HAP-1 (cell line): ENCODE measurements around the gene AKT1.

ENCODE experiments used
- DNase-seq, 2 experiments: peaks; one replicate each; pipeline ENCODE4 v3.0.0-alpha.2; 2016 to 2020; ENCODE audit warnings: low spot score in 2 of 2
- H3K27me3 ChIP-seq: fragments of 250-450 bp; sonication (Bioruptor Pico); 2 replicates; pipeline ENCODE4 v1.5.1; 2020; ENCODE audit warnings: low read depth, mild to moderate bottlenecking, moderate library complexity
- H3K36me3 ChIP-seq: fragments of 250-450 bp; sonication (Bioruptor Pico); replicated peaks from 2 replicates; pipeline ENCODE4 v1.5.1; 2020; ENCODE audit warnings: mild to moderate bottlenecking
- H3K4me1 ChIP-seq: fragments of 250-450 bp; sonication (Bioruptor Pico); 2 replicates; pipeline ENCODE4 v1.5.1; 2020; ENCODE audit warnings: mild to moderate bottlenecking
- H3K4me3 ChIP-seq: fragments of 250-450 bp; sonication (Bioruptor Pico); 2 replicates; pipeline ENCODE4 v1.5.1; 2020; ENCODE audit warnings: mild to moderate bottlenecking, moderate library complexity
- H3K9me3 ChIP-seq: fragments of 250-450 bp; sonication (Bioruptor Pico); 2 replicates; pipeline ENCODE4 v1.5.1; 2020; ENCODE audit warnings: mild to moderate bottlenecking, moderate library complexity
- in situ Hi-C: fragments of 300-500 bp; cut with MboI; formaldehyde crosslinking; loops from 3 replicates; pipeline ENCODE4 v1.14.3; 2020; ENCODE audit warnings: low sequenced_read_pairs, inconsistent platforms, mixed read lengths

Gene AKT1

GRCh38 chr14:104789752-104790743, 5.5 kb downstream of the AKT1 start:
- Histone ChIP-seq H3K4me3 (no peak overlapping the region), H3K36me3 (peaks cover 49% of the 10 kb centered on the region), H3K27me3 (no peaks in the 10 kb centered on the region), H3K4me1 (peaks cover 12% of the 10 kb centered on the region), H3K9me3 (no peaks in the 10 kb centered on the region)
- no peak for DNase-seq
- in situ Hi-C loops = no loop called here

- Histone ChIP-seq H3K9me3 (no peaks in the 10 kb centered on the region), H3K4me1 (peaks cover 11% of the 10 kb centered on the region), H3K27me3 (no peaks in the 10 kb centered on the region), H3K4me3 (no peak overlapping the region), H3K36me3 (peaks cover 52% of the 10 kb centered on the region)
- in situ Hi-C loops = no loop called here
- no peak for DNase-seq
Measured at GRCh38 chr14:104788873-104789663, 6.5 kb downstream of the AKT1 start.

- Histone ChIP-seq H3K4me3 (no peak overlapping the region), H3K4me1 (peaks cover 3% of the 10 kb centered on the region), H3K36me3 (peaks cover 48% of the 10 kb centered on the region), H3K9me3 (no peaks in the 10 kb centered on the region), H3K27me3 (no peaks in the 10 kb centered on the region)
- DNase-seq = no peak
- in situ Hi-C loops = no loop called here
Measured at GRCh38 chr14:104788161-104788818, 7.3 kb downstream of the AKT1 start.

GRCh38 chr14:104787736-104788135, 7.8 kb downstream of the AKT1 start:
- in situ Hi-C loops = no loop called here
- Histone ChIP-seq H3K4me1 (no peaks in the 10 kb centered on the region), H3K27me3 (no peaks in the 10 kb centered on the region), H3K36me3 (peaks cover 48% of the 10 kb centered on the region), H3K9me3 (no peaks in the 10 kb centered on the region), H3K4me3 (no peak overlapping the region)
- DNase-seq = no peak

- Histone ChIP-seq H3K4me1 (no peaks in the 10 kb centered on the region), H3K36me3 (peaks cover 49% of the 10 kb centered on the region), H3K27me3 (no peaks in the 10 kb centered on the region), H3K9me3 (no peaks in the 10 kb centered on the region), H3K4me3 (no peak overlapping the region)
- DNase-seq = no peak
- in situ Hi-C loops = no loop called here
Measured at GRCh38 chr14:104786726-104787675, 8.5 kb downstream of the AKT1 start.

- H3K9me3 ChIP-seq = no peaks in the 10 kb centered on the region
- peaks cover 40% of the 10 kb centered on the region for H3K36me3 ChIP-seq
Measured at GRCh38 chr14:104786091-104786586, 9.4 kb downstream of the AKT1 start.

GRCh38 chr14:104785708-104786080, 9.9 kb downstream of the AKT1 start:
- peaks cover 36% of the 10 kb centered on the region for H3K36me3 ChIP-seq
- in situ Hi-C loops = no loop called here
- DNase-seq = no peak
- H3K9me3 ChIP-seq = no peaks in the 10 kb centered on the region
- no peaks in the 10 kb centered on the region for H3K27me3 ChIP-seq
- H3K4me3 ChIP-seq = no peak overlapping the region
- no peaks in the 10 kb centered on the region for H3K4me1 ChIP-seq

More at GRCh38 chr14:104786091-104786586, 9.4 kb downstream of the AKT1 start:
- no peak for DNase-seq
- in situ Hi-C loops = no loop called here
- H3K4me3 ChIP-seq = no peak overlapping the region
- H3K4me1 ChIP-seq = no peaks in the 10 kb centered on the region
- no peaks in the 10 kb centered on the region for H3K27me3 ChIP-seq

GRCh38 chr14:104784846-104785707, 10.5 kb downstream of the AKT1 start:
- no peak overlapping the region for H3K4me3 ChIP-seq
- no peaks in the 10 kb centered on the region for H3K9me3 ChIP-seq
- H3K4me1 ChIP-seq = no peaks in the 10 kb centered on the region
- DNase-seq = no peak
- in situ Hi-C loops = no loop called here
- no peaks in the 10 kb centered on the region for H3K27me3 ChIP-seq
- peaks cover 31% of the 10 kb centered on the region for H3K36me3 ChIP-seq

GRCh38 chr14:104784218-104784568, 11.4 kb downstream of the AKT1 start:
- DNase-seq = no peak
- Histone ChIP-seq H3K4me1 (no peaks in the 10 kb centered on the region), H3K36me3 (peaks cover 22% of the 10 kb centered on the region), H3K4me3 (no peak overlapping the region), H3K27me3 (no peaks in the 10 kb centered on the region), H3K9me3 (no peaks in the 10 kb centered on the region)
- in situ Hi-C loops = no loop called here

- peaks cover 18% of the 10 kb centered on the region for H3K36me3 ChIP-seq
- H3K4me1 ChIP-seq = no peaks in the 10 kb centered on the region
- DNase-seq = no peak
- H3K27me3 ChIP-seq = no peaks in the 10 kb centered on the region
- no peak overlapping the region for H3K4me3 ChIP-seq
- no peaks in the 10 kb centered on the region for H3K9me3 ChIP-seq
- in situ Hi-C loops = no loop called here
Measured at GRCh38 chr14:104783484-104784217, 11.9 kb downstream of the AKT1 start.

GRCh38 chr14:104782808-104783139, 12.8 kb downstream of the AKT1 start:
- no peak overlapping the region for H3K4me3 ChIP-seq
- in situ Hi-C loops = no loop called here
- no peaks in the 10 kb centered on the region for H3K4me1 ChIP-seq
- no peak for DNase-seq
- H3K27me3 ChIP-seq = no peaks in the 10 kb centered on the region
- no peaks in the 10 kb centered on the region for H3K9me3 ChIP-seq
- H3K36me3 ChIP-seq = peaks cover 10% of the 10 kb centered on the region
